ENCODE results near the gene SEC14L1.

SEC14L1 gene

GRCh38 chr17:77096570-77097214 is 44.1 kb upstream of the SEC14L1 start:
- H3K4me1 ChIP-seq (ENCODE audit: control insufficient read depth, insufficient read depth, low read length) = no peaks in the 10 kb centered on the region
- H3K4me3 ChIP-seq (ENCODE audit: low read depth, low read length) = no peak overlapping the region
- CTCF ChIA-PET = interaction anchor here (0.7 kb wide), 2 partner anchors 78 to 129 kb away, joined by 3 read pairs; no protein-coding TSS in a partner anchor
- no peak overlapping the region for H3K27ac ChIP-seq (ENCODE audit: extremely low read depth, low read depth, low read length)
- peaks cover 38 to 69% of the 10 kb centered on the region in 2 experiments for H3K36me3 ChIP-seq (ENCODE audit: control insufficient read depth in 2 of 2, insufficient read depth in 1 of 2, low read length in 2 of 2)
- no peaks in the 10 kb centered on the region for H3K9me3 ChIP-seq (ENCODE audit: control insufficient read depth, insufficient read depth, low read depth, low read length)
- POLR2A ChIA-PET = interaction anchor here (0.7 kb wide), 1 partner anchor 43 kb away, joined by 4 read pairs; no protein-coding TSS in a partner anchor
- TF ChIP-seq ZNF660 (tag by site-specific recombination; IDR thresholded peaks at IDR 0.05) (0 out of 2 replicates have a peak, but pooled peaks have one; percentile 20), ZNF23 (tag by site-specific recombination; IDR thresholded peaks at IDR 0.05; ENCODE audit: borderline replicate concordance) (no peak), ZNF239 (tag by site-specific recombination; IDR thresholded peaks at IDR 0.05) (no peak), TRIM28 (IDR thresholded peaks at IDR 0.05; ENCODE audit: borderline replicate concordance, low read length) (no peak), ZNF645 (tag by site-specific recombination; IDR thresholded peaks at IDR 0.05) (no peak), ZNF513 (tag by site-specific recombination; IDR thresholded peaks at IDR 0.05) (no peak), ZNF48 (tag by site-specific recombination; IDR thresholded peaks at IDR 0.05) (no peak), ZNF654 (tag by site-specific recombination; IDR thresholded peaks at IDR 0.05; ENCODE audit: low read depth) (peak; percentile 81), ZNF785 (tag by site-specific recombination; IDR thresholded peaks at IDR 0.05) (no peak), ZNF19 (tag by site-specific recombination; IDR thresholded peaks at IDR 0.05; ENCODE audit: low read depth) (no peak), ZNF112 (tag by site-specific recombination; IDR thresholded peaks at IDR 0.05) (no peak), ZBTB8A (tag by site-specific recombination; IDR thresholded peaks at IDR 0.05) (no peak), ZNF626 (tag by site-specific recombination; IDR thresholded peaks at IDR 0.05) (no peak), MZF1 (tag by site-specific recombination; IDR thresholded peaks at IDR 0.05; ENCODE audit: borderline replicate concordance) (no peak), ZNF529 (tag by site-specific recombination; IDR thresholded peaks at IDR 0.05; ENCODE audit: insufficient replicate concordance) (no peak), CTCF (tag by site-specific recombination; IDR thresholded peaks at IDR 0.05) (peak; percentile 31; the same call in 1 of the 2 replicates)

- H3K4me1 ChIP-seq (ENCODE audit: control insufficient read depth, insufficient read depth, low read length) = no peaks in the 10 kb centered on the region
- H3K36me3 ChIP-seq (ENCODE audit: control insufficient read depth in 2 of 2, insufficient read depth in 1 of 2, low read length in 2 of 2) = peaks cover 28 to 59% of the 10 kb centered on the region in 2 experiments
- H3K4me3 ChIP-seq (ENCODE audit: low read depth, low read length) = no peak overlapping the region
- H3K27ac ChIP-seq (ENCODE audit: extremely low read depth, low read depth, low read length) = no peak overlapping the region
- TF ChIP-seq GLIS1 (tag by site-specific recombination; IDR thresholded peaks at IDR 0.05) (peak; percentile 24; the same call in 1 of the 2 replicates), ZNF133 (tag by site-specific recombination; IDR thresholded peaks at IDR 0.05) (no peak), ZNF292 (tag by site-specific recombination; IDR thresholded peaks at IDR 0.05; ENCODE audit: borderline replicate concordance, low read depth) (no peak), PRDM4 (tag by site-specific recombination; IDR thresholded peaks at IDR 0.05) (peak; percentile 17; the same call in 1 of the 2 replicates)
- H3K9me3 ChIP-seq (ENCODE audit: control insufficient read depth, insufficient read depth, low read depth, low read length) = no peaks in the 10 kb centered on the region
- ChIA-PET CTCF (interaction anchor here (1.4 kb wide), 1 partner anchor 9 kb away, joined by 10 read pairs; no protein-coding TSS in a partner anchor), POLR2A (interaction anchor here (0.8 kb wide), 1 partner anchor 9 kb away, joined by 3 read pairs; no protein-coding TSS in a partner anchor)
These were observed 43.1 kb upstream of the SEC14L1 start for GRCh38 chr17:77097631-77098180.
